ENCODE data around the gene GATA1.
"Not testable (repeated sequence)": the region's sequence is repeated elsewhere in the genome, so short reads cannot be mapped to it uniquely, and the experiment has no call there.

The GATA1 gene

DNA sequence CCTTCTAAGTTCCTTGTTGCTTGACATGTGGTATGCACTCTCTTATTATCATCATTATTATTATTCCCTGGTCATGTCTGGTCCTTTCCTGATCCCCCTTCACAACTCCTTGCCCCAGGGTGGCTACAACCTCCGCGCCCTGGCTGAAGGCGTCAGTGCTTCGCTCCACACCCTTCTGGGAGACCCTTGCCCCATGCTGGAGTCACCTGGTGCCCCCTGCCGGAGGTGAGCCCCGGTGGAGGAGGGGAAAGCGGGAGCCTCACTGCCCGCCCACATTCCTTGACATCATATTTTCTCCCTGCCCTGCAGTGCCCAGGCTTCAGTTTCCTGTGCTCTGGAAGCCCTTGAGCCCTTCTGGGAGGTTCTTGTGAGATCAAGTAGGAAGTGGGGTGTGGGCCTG is 28.9 kb downstream of the GATA1 start:
- TF ChIP-seq, protein P1, sequence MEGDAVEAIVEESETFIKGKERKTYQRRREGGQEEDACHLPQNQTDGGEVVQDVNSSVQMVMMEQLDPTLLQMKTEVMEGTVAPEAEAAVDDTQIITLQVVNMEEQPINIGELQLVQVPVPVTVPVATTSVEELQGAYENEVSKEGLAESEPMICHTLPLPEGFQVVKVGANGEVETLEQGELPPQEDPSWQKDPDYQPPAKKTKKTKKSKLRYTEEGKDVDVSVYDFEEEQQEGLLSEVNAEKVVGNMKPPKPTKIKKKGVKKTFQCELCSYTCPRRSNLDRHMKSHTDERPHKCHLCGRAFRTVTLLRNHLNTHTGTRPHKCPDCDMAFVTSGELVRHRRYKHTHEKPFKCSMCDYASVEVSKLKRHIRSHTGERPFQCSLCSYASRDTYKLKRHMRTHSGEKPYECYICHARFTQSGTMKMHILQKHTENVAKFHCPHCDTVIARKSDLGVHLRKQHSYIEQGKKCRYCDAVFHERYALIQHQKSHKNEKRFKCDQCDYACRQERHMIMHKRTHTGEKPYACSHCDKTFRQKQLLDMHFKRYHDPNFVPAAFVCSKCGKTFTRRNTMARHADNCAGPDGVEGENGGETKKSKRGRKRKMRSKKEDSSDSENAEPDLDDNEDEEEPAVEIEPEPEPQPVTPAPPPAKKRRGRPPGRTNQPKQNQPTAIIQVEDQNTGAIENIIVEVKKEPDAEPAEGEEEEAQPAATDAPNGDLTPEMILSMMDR (IDR thresholded peaks at IDR 0.05; ENCODE audit: borderline replicate concordance, control extremely low read depth, extremely low read depth, insufficient read depth, missing control alignments): no peak
- no peak for DNase-seq (ENCODE audit: low spot score)

DNA sequence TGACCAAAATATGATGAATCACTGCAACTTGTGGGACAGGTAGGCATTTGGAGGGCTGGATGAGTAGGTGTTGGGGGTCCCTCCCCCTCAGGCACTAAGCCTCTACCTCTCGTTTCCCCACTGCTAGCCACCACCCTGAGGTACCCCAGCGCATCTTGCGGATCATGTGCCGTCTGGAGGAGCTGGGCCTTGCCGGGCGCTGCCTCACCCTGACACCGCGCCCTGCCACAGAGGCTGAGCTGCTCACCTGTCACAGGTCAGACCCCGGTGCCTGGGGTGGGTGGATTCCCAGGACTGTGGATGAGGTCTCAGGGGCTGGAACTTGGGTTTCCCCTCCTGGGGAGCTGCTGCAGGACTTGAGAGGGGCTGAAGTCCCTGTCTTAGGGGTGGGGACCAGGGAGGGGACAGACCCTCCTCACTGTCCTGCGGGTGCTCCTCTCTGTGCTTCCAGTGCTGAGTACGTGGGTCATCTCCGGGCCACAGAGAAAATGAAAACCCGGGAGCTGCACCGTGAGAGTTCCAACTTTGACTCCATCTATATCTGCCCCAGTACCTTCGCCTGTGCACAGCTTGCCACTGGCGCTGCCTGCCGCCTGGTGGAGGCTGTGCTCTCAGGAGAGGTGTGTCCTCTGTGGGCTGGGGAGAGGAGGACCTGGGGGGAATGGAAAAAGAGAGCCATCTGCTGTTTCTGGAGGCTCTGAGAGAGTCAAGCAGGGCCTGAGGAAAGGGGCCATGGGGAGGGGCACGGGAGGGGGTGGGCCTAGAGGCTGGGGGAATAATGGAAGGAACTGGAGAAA is 29.8 kb downstream of the GATA1 start:
- in situ Hi-C loops (cut with MboI; ENCODE audit: low sequenced_read_pairs, unreplicated experiment): no loop called here
- TF ChIP-seq, protein P1 (IDR thresholded peaks at IDR 0.05; ENCODE audit: borderline replicate concordance, control extremely low read depth, extremely low read depth, insufficient read depth, missing control alignments): no peak
- no peak for DNase-seq (ENCODE audit: low spot score)

More for the DNA sequence above, 28.9 kb downstream of the GATA1 start:
- in situ Hi-C loops (cut with MboI; ENCODE audit: low sequenced_read_pairs, unreplicated experiment): no loop called here

DNA sequence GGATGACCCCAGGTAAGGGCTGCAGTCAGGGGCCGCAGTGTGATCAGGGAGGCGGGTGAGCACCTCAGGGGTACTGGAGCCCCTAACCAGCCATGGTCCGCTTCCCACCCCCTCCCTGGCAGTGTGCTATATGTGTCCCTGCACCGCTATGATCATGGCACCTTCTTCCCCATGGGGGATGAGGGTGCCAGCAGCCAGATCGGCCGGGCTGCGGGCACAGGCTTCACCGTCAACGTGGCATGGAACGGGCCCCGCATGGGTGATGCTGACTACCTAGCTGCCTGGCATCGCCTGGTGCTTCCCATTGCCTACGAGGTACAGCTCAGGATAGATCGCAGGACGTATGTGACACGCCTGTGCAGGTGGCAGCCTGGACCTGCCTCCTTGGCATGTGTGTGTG is 31.7 kb downstream of the GATA1 start:
- TF ChIP-seq, protein P1 (IDR thresholded peaks at IDR 0.05; ENCODE audit: borderline replicate concordance, control extremely low read depth, extremely low read depth, insufficient read depth, missing control alignments): no peak
- in situ Hi-C loops (cut with MboI; ENCODE audit: low sequenced_read_pairs, unreplicated experiment): no loop called here
- no peak for DNase-seq (ENCODE audit: low spot score)

DNA sequence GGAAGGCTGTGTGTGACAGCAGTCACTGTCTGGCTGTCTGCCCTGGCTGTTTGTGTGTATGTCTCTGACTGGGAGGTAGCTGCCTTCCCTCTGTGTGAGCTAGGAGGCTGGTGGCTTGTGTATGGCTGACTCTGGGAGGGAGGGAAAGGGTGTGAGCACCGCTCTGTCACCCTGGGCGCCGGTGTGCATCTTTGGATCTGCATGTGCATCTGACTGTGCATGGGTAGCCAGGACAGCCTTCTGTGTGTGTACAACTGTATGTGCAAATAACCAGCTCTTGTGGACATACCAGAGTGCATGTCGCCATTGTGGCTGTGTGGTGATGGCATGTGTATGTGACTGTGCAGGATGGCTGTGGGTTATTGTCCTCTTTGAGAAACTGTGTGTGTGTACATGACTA is 32.5 kb downstream of the GATA1 start:
- no peak for DNase-seq (ENCODE audit: low spot score)
- in situ Hi-C loops (cut with MboI; ENCODE audit: low sequenced_read_pairs, unreplicated experiment): no loop called here
- TF ChIP-seq, protein P1 (IDR thresholded peaks at IDR 0.05; ENCODE audit: borderline replicate concordance, control extremely low read depth, extremely low read depth, insufficient read depth, missing control alignments): no peak

DNA sequence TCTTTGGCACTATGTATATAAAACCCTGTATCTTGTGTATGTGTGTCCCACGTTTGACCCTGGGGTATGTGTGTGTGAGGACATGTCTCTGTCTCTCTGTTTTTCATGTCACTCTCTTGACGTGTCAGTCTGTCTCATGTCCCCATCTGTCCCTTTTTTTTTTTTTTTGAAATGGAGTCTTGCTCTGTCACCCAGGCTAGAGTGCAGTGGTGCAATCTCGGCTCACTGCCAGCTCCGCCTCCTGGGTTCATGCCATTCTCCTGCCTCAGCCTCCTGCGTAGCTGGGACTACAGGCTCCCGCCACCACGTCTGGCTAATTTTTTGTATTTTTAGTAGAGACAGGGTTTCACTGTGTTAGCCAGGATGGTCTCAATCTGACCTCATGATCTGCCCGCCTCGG is 33.0 kb downstream of the GATA1 start:
- in situ Hi-C loops (cut with MboI; ENCODE audit: low sequenced_read_pairs, unreplicated experiment); DNase-seq (ENCODE audit: low spot score): not testable (repeated sequence)

DNA sequence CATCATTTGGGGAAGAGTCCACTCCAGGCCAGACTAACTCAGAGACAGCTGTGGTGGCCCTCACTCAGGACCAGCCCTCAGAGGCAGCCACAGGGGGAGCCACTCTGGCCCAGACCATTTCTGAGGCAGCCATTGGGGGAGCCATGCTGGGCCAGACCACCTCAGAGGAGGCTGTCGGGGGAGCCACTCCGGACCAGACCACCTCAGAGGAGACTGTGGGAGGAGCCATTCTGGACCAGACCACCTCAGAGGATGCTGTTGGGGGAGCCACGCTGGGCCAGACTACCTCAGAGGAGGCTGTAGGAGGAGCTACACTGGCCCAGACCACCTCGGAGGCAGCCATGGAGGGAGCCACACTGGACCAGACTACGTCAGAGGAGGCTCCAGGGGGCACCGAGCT is 36.7 kb downstream of the GATA1 start:
- in situ Hi-C loops (cut with MboI; ENCODE audit: low sequenced_read_pairs, unreplicated experiment): no loop called here
- TF ChIP-seq, protein P1 (IDR thresholded peaks at IDR 0.05; ENCODE audit: borderline replicate concordance, control extremely low read depth, extremely low read depth, insufficient read depth, missing control alignments): no peak
- DNase-seq (ENCODE audit: low spot score): no peak

DNA sequence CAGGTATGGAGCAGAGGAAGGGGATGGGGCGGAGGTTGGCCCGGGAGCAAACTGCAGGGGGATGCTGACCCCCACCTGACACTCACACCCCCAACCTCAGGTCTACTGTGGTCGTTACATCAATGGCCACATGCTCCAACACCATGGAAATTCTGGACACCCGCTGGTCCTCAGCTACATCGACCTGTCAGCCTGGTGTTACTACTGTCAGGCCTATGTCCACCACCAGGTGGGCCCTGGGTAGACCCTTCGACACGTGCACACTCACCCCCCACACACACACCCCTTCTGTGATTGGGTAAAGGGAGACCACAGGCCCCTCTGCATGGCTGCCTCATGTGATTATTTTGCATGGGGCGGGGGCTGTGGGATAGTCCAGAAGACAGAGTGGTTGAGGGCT is 37.7 kb downstream of the GATA1 start:
- DNase-seq (ENCODE audit: low spot score): no peak
- in situ Hi-C loops (cut with MboI; ENCODE audit: low sequenced_read_pairs, unreplicated experiment): no loop called here
- TF ChIP-seq, protein P1 (IDR thresholded peaks at IDR 0.05; ENCODE audit: borderline replicate concordance, control extremely low read depth, extremely low read depth, insufficient read depth, missing control alignments): no peak
